H9 (cell line): ENCODE results near the gene FAM124A. TPM values are rescaled to one million over a fixed set of nuclear protein-coding genes. Genes with fewer than 3 reads are reported as not detected.

Source experiments
- DNase-seq: peaks from one replicate; pipeline ENCODE4 v3.0.0-alpha.2; 2017
- H2AFZ ChIP-seq: one replicate; pipeline ENCODE4 v1.6.1; 2013; ENCODE audit warnings: mild to moderate bottlenecking, low read length, control low read depth, moderate library complexity
- H2AK5ac ChIP-seq: 2 replicates; pipeline ENCODE4 v1.6.1; 2013; ENCODE audit warnings: low read length, control low read depth, mixed read lengths; ENCODE audit not compliant: insufficient read length
- H2BK120ac ChIP-seq: one replicate; pipeline ENCODE4 v1.6.1; 2013; ENCODE audit warnings: low read depth, mild to moderate bottlenecking, low read length, control low read depth, inconsistent platforms; ENCODE audit not compliant: poor library complexity, severe bottlenecking
- H2BK12ac ChIP-seq: 2 replicates; pipeline ENCODE4 v1.6.1; 2013; ENCODE audit warnings: low read length, control low read depth, mixed read lengths, low read depth; ENCODE audit not compliant: insufficient read length
- H2BK15ac ChIP-seq: 2 replicates; pipeline ENCODE4 v1.6.1; 2013; ENCODE audit warnings: low read depth, low read length, control low read depth
- H2BK20ac ChIP-seq: one replicate; pipeline ENCODE4 v1.6.1; 2013; ENCODE audit warnings: low read depth, mild to moderate bottlenecking, low read length, control low read depth, inconsistent platforms; ENCODE audit not compliant: poor library complexity, severe bottlenecking
- H2BK5ac ChIP-seq: 2 replicates; pipeline ENCODE4 v1.6.1; 2013; ENCODE audit warnings: low read length, control low read depth, mixed read lengths; ENCODE audit not compliant: insufficient read length
- H3K14ac ChIP-seq: 2 replicates; pipeline ENCODE4 v1.6.1; 2013; ENCODE audit warnings: low read length, control low read depth; ENCODE audit not compliant: insufficient read depth
- H3K18ac ChIP-seq: 2 replicates; pipeline ENCODE4 v1.6.1; 2013; ENCODE audit warnings: low read depth, mild to moderate bottlenecking, mixed read lengths, low read length, control low read depth; ENCODE audit not compliant: insufficient read length
- H3K23ac ChIP-seq: 2 replicates; pipeline ENCODE4 v1.6.1; 2013; ENCODE audit warnings: low read length, control low read depth, mixed read lengths, low read depth; ENCODE audit not compliant: insufficient read length
- H3K23me2 ChIP-seq: 2 replicates; pipeline ENCODE4 v1.6.1; 2013; ENCODE audit warnings: low read depth, mild to moderate bottlenecking, mixed read lengths, low read length, control low read depth; ENCODE audit not compliant: insufficient read length, poor library complexity, severe bottlenecking
- H3K27ac ChIP-seq: 2 replicates; pipeline ENCODE4 v1.5.1; 2013; ENCODE audit warnings: low read length, control low read depth, mixed read lengths, low read depth; ENCODE audit not compliant: insufficient read length
- H3K27me3 ChIP-seq: 2 replicates; pipeline ENCODE4 v1.6.1; 2013; ENCODE audit warnings: low read length, control low read depth, inconsistent platforms; ENCODE audit not compliant: insufficient read depth
- H3K4ac ChIP-seq: 2 replicates; pipeline ENCODE4 v1.6.1; 2013; ENCODE audit warnings: low read depth, mild to moderate bottlenecking, control low read depth, inconsistent platforms, low read length, moderate library complexity
- H3K4me1 ChIP-seq: 2 replicates; pipeline ENCODE4 v1.6.1; 2013; ENCODE audit warnings: low read length, control low read depth, inconsistent platforms; ENCODE audit not compliant: insufficient read depth
- H3K4me2 ChIP-seq: 2 replicates; pipeline ENCODE4 v1.6.1; 2013; ENCODE audit warnings: low read length, control low read depth, mixed read lengths; ENCODE audit not compliant: insufficient read length, insufficient read depth
- H3K56ac ChIP-seq: 2 replicates; pipeline ENCODE4 v1.6.1; 2013; ENCODE audit warnings: low read depth, mild to moderate bottlenecking, mixed read lengths, low read length, control low read depth; ENCODE audit not compliant: insufficient read length
- H3K79me1 ChIP-seq: 2 replicates; pipeline ENCODE4 v1.6.1; 2013; ENCODE audit warnings: low read depth, mild to moderate bottlenecking, moderate library complexity, low read length, control low read depth, inconsistent platforms; ENCODE audit not compliant: insufficient read depth, poor library complexity, severe bottlenecking
- H3K79me2 ChIP-seq: 2 replicates; pipeline ENCODE4 v1.6.1; 2013; ENCODE audit warnings: low read length, control low read depth, inconsistent platforms; ENCODE audit not compliant: insufficient read depth
- H3K9ac ChIP-seq: 2 replicates; pipeline ENCODE4 v1.6.1; 2013; ENCODE audit warnings: low read length, control low read depth, mixed read lengths; ENCODE audit not compliant: insufficient read length; ENCODE audit errors: extremely low read depth
- H3K9me3 ChIP-seq: one replicate; pipeline ENCODE4 v1.6.1; 2013; ENCODE audit warnings: low read depth, low read length, inconsistent platforms; ENCODE audit not compliant: control insufficient read depth
- H3T11ph ChIP-seq: one replicate; pipeline ENCODE4 v1.6.1; 2013; ENCODE audit warnings: mild to moderate bottlenecking, low read length, control low read depth, inconsistent platforms
- H4K20me1 ChIP-seq: one replicate; pipeline ENCODE4 v1.6.1; 2013; ENCODE audit not compliant: control insufficient read depth, insufficient read length, insufficient read depth
- H4K5ac ChIP-seq: 2 replicates; pipeline ENCODE4 v1.6.1; 2013; ENCODE audit warnings: low read depth, mild to moderate bottlenecking, mixed read lengths, low read length, control low read depth; ENCODE audit not compliant: insufficient read length
- H4K8ac ChIP-seq: replicated peaks from 2 replicates; pipeline ENCODE4 v1.6.1; 2013; ENCODE audit warnings: low read length, control low read depth, mixed read lengths, low read depth; ENCODE audit not compliant: insufficient read length
- H4K91ac ChIP-seq: 2 replicates; pipeline ENCODE4 v1.6.1; 2013; ENCODE audit warnings: low read depth, mild to moderate bottlenecking, moderate library complexity, mixed read lengths, low read length, control low read depth; ENCODE audit not compliant: insufficient read length
- H3K27ac Mint-ChIP-seq, 3 experiments: 2 replicates in 2 of 3; 3 replicates in 1 of 3; pipeline ENCODE4 v1.8.0; 2020 to 2021; ENCODE audit warnings: mixed read lengths in 3 of 3, mild to moderate bottlenecking in 1 of 3, moderate library complexity in 1 of 3
- H3K27me3 Mint-ChIP-seq: 2 replicates; pipeline ENCODE4 v1.8.0; 2021; ENCODE audit warnings: low read depth, mild to moderate bottlenecking, moderate library complexity, mixed read lengths
- H3K36me3 Mint-ChIP-seq, 3 experiments: 2 replicates in 2 of 3; 3 replicates in 1 of 3; pipeline ENCODE4 v1.8.0; 2020 to 2021; ENCODE audit warnings: low read depth in 3 of 3, mixed read lengths in 3 of 3; ENCODE audit not compliant: insufficient read depth in 1 of 3
- H3K4me1 Mint-ChIP-seq, 2 experiments: 2 replicates each; pipeline ENCODE4 v1.8.0; 2020; ENCODE audit warnings: mixed read lengths in 2 of 2
- H3K4me3 Mint-ChIP-seq, 2 experiments: 2 replicates in 1 of 2; 3 replicates in 1 of 2; pipeline ENCODE4 v1.8.0; 2020 to 2021; ENCODE audit warnings: mild to moderate bottlenecking in 2 of 2, mixed read lengths in 2 of 2, moderate library complexity in 1 of 2
- H3K9me3 Mint-ChIP-seq, 2 experiments: 2 replicates in 1 of 2; 3 replicates in 1 of 2; pipeline ENCODE4 v1.8.0; 2020; ENCODE audit warnings: mild to moderate bottlenecking in 2 of 2, mixed read lengths in 2 of 2, moderate library complexity in 1 of 2
- WGBS: extraction: QIAGEN DNeasy Blood & Tissue Kit; methylation state at CpG from one replicate; pipeline ENCODE4 v1.1.7; 2013; ENCODE audit warnings: missing lambda C conversion rate, low lambda C conversion rate, mixed read lengths; ENCODE audit not compliant: insufficient read length; ENCODE audit errors: extremely low coverage; 5-methylcytosine and 5-hydroxymethylcytosine counted together
- total RNA-seq: library from RNA; stranded (reverse); gene quantifications from 2 replicates; pipeline ENCODE4 v1.2.1, GENCODE V29; 2021
- TF ChIP-seq, protein P1 (sequence below): fragments of 200-600 bp; sonication (generic); conservative IDR thresholded peaks from 3 replicates; pipeline ENCODE4 v1.8.0; 2021; ENCODE audit warnings: antibody characterized with exemption, mild to moderate bottlenecking

Gene FAM124A
- total RNA-seq, 1 experiment from 2014 or later = 41.9 TPM

DNA sequence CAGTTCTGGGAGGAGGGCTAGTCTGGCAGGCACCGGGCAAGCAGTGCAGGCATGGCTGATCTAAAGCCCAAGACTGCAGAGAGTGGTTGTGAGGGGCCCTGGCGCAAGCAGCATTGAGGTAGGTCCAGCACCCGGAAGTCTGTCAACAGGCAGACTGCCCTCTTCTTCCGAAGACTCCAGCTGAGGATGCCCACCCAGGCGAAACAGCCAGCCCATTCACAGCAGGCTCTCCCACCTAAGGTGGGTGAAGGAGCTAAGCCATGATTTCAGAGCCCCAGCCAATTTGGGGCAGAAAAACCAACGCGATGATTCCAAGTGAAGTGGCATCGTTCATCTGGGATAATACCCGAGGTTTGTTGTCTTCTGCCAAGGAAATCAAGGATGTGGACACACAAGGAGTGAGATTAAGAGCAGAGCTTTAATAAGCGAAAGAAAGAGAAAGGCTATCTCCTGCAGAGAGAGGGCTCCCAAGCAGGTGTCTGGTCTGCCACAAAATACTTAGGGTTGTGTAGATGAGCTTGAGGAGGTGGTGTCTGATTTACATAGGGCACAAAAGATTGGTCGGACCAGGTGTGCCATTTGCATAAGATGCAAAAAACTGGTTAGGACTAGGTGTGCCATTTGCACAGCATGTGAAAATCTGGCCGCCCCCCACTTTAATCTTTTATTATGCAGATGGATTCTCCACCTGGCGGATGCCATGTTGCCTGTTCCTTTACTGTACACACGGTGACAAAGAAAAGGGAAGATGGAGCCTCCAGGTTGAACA is 22.6 kb downstream of the FAM124A start:
- no peak overlapping the region; the same call in 1 of the 2 replicates for H3K4ac ChIP-seq
- H2BK120ac ChIP-seq = no peak overlapping the region
- H2BK5ac ChIP-seq = peak overlapping the region; percentile 82
- peak overlapping the region; percentile 99 for H2BK12ac ChIP-seq
- DNase-seq = peak; percentile 65
- peaks cover 10 to 20% (median 17%) of the 10 kb centered on the region in 3 experiments; a peak in 6 of 7 replicates for H3K36me3 Mint-ChIP-seq
- peak overlapping the region; percentile 96 to 98 (median 98) for H3K27ac Mint-ChIP-seq
- no peaks in the 10 kb centered on the region for H3K9me3 Mint-ChIP-seq
- H3K18ac ChIP-seq = peak overlapping the region; percentile 68
- WGBS = no CpG with 5 or more reads among the region's 14 CpGs
- H4K91ac ChIP-seq = peak overlapping the region; percentile 94
- no peaks in the 10 kb centered on the region for H3K79me1 ChIP-seq
- H3T11ph ChIP-seq = no peak overlapping the region
- peaks cover 10% of the 10 kb centered on the region; the same call in 1 of the 2 replicates for H3K79me2 ChIP-seq
- H2AFZ ChIP-seq = no peak overlapping the region
- H2AK5ac ChIP-seq = peak overlapping the region; percentile 41
- H4K5ac ChIP-seq = peak overlapping the region; percentile 72
- H4K20me1 ChIP-seq = peaks cover 2% of the 10 kb centered on the region
- H3K4me1 ChIP-seq = peaks cover 40% of the 10 kb centered on the region; the same call in 1 of the 2 replicates
- H3K27me3 ChIP-seq = no peaks in the 10 kb centered on the region
- no peaks in the 10 kb centered on the region for H3K23me2 ChIP-seq
- H3K27me3 Mint-ChIP-seq = no peaks in the 10 kb centered on the region
- H3K4me3 Mint-ChIP-seq = peak overlapping the region; percentile 45 to 69; a peak in 4 of 5 replicates
- peak overlapping the region; percentile 28 for H3K4me2 ChIP-seq
- peaks cover 58 to 75% of the 10 kb centered on the region in 2 experiments for H3K4me1 Mint-ChIP-seq
- TF ChIP-seq, protein P1, sequence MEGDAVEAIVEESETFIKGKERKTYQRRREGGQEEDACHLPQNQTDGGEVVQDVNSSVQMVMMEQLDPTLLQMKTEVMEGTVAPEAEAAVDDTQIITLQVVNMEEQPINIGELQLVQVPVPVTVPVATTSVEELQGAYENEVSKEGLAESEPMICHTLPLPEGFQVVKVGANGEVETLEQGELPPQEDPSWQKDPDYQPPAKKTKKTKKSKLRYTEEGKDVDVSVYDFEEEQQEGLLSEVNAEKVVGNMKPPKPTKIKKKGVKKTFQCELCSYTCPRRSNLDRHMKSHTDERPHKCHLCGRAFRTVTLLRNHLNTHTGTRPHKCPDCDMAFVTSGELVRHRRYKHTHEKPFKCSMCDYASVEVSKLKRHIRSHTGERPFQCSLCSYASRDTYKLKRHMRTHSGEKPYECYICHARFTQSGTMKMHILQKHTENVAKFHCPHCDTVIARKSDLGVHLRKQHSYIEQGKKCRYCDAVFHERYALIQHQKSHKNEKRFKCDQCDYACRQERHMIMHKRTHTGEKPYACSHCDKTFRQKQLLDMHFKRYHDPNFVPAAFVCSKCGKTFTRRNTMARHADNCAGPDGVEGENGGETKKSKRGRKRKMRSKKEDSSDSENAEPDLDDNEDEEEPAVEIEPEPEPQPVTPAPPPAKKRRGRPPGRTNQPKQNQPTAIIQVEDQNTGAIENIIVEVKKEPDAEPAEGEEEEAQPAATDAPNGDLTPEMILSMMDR = no peak
- H3K14ac ChIP-seq = peak overlapping the region; percentile 48; the same call in 1 of the 2 replicates
- H3K27ac ChIP-seq = peak overlapping the region; percentile 88
- no peak overlapping the region for H4K8ac ChIP-seq
- no peak overlapping the region for H3K23ac ChIP-seq
- H3K9ac ChIP-seq = no peak overlapping the region
- H2BK20ac ChIP-seq = peak overlapping the region; percentile 86
- no peak overlapping the region for H3K56ac ChIP-seq
- H2BK15ac ChIP-seq = no peak overlapping the region
- H3K9me3 ChIP-seq = no peaks in the 10 kb centered on the region
